Activated CD4-positive, CD25-positive, alpha-beta regulatory T cell treated with anti-CD3 and anti-CD28 coated beads, Interleukin-2, amount 50 U/mL, for 72 hours (primary cell): ENCODE data around the gene ABCD1.
"Not testable (repeated sequence)": the region's sequence is repeated elsewhere in the genome, so short reads cannot be mapped to it uniquely, and the experiment has no call there.

Source experiments
- DNase-seq: peaks from one replicate; pipeline ENCODE4 v3.0.0; 2021

The ABCD1 gene

DNA sequence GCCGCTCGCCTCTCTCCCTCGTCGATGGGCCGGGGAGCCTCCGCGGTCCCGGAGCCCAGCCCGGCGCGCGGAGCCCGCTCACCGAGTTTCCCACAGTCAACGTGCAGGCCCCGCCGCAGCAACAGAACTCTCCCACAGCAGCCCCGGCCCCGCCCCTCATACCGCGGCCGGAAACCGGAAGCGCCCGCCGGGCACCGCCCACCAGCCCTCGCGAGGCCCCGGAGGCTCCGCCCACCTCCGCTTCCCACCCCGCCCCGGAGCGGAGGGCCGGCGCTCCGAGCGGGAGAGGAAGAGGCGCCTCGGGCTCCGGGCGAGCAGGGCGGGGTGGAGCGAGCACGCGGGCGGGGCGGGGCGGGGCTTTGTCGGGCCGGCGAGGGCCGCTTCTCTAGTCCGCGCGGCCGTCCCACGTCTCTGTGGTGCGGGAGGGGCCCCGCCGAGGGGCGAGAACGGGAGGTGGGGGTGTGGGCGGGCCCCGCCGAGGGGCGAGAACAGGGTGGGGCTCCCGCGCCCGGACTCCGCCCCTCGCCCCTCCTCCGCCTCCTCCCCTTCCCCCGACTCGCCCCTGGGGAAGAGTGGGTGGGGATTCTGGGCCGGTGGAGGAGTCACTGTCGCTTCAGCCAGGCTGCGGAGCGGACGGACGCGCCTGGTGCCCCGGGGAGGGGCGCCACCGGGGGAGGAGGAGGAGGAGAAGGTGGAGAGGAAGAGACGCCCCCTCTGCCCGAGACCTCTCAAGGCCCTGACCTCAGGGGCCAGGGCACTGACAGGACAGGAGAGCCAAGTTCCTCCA lies at the start of gene ABCD1, which contains the start of gene BCAP31:
ABCD1 (plus strand) TSS at position 605 of the 787 bp plus-strand sequence. CDS start 411 bp downstream, outside the sequence.
BCAP31 (minus strand) TSS at position 136 of the 787 bp plus-strand sequence. CDS start 1,143 bp downstream, outside the sequence.
- peak; percentile 88 for DNase-seq

DNA sequence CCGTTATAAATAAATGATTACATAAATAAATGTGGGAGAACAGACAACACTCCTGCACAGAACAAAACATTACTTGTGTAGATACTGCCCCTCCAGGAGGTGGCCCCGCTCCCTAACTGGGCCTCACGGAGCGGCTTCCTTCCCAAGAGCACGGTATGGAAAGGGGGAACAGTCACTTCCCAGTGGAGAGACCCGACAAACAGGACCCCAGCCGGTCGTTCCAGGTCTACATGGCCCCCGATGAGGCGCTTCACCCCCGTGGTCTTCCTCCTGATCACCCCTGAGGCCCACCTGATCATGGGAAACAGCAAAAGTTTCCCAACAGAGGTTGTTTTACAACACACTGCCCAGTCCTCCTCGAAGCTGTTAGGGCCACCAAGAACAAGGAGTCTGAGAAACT lies 43.5 kb upstream of the ABCD1 start:
- no peak for DNase-seq

DNA sequence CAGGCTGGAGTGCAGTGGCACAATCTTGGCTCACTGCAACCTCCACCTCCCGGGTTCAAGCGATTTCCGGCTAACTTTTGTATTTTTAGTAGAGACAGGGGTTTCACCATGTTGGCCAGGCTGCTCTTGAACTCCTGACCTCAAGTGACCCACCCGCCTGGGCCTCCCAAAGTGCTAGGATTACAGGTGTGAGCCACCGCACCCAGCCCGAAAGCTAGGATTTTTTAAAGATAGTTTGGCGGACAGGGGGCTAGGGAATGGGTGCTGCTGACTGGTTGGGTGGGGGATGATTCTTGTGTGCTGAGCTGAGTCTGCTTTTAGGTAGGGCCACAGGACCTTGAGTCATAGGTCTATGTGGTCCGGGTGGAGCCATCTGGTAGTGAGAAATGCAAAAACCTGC lies 41.2 kb upstream of the ABCD1 start:
- DNase-seq, result peak; percentile 7

DNA sequence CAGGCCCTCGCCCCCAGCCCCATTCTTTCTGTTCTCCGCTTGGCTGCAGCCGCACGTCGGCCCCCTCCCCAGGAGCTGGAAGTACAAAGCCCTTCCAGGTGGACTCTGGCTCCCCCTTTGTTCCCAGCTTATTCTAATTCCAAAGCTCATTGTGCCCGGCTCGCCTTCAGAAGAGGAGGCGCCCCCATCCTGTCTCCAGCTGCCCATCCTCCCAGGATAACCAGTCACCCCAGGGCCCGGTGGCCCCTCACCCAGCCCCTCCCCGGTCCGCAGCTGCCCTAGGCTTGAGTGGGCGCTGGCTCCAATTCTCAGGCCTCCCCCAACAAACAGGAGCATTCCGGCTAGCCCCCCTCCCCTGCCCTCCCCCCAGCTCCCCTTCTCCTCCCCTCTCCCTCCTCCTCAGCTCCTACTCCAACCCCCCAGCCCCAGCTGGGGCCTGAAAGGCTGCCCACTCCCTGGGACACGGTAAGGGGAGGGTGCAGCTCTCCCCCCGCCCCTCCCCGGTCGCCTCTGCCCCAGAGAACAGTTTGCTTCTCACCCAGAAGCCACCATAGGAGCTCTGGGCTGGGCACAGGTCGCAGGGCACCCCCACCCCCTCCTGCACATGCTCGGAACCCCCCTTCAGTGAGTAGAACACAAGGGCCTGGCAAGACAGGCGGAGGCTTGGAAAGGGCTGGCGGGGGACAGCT lies 40.0 kb upstream of the ABCD1 start:
- peak; percentile 22 for DNase-seq

DNA sequence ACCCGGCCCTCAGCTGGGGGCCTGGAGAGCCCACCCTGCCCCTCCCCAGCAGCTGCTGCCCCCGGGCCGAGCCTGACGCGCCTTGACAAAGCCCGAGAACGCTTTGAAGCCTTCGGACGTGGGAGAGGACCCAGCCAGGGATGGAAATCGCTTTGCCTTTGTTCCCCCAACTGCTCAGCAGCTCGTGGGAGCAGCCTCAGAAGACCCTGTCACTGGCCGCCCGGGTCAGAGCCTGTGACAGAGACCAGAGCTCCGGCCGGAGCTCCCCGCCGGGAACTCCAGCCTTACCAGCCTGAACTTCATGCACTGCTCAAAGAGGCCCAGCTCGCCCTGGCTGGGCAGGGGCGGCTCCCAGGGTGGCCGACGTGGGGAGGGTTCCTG lies 39.5 kb upstream of the ABCD1 start:
- DNase-seq, result peak; percentile 26

DNA sequence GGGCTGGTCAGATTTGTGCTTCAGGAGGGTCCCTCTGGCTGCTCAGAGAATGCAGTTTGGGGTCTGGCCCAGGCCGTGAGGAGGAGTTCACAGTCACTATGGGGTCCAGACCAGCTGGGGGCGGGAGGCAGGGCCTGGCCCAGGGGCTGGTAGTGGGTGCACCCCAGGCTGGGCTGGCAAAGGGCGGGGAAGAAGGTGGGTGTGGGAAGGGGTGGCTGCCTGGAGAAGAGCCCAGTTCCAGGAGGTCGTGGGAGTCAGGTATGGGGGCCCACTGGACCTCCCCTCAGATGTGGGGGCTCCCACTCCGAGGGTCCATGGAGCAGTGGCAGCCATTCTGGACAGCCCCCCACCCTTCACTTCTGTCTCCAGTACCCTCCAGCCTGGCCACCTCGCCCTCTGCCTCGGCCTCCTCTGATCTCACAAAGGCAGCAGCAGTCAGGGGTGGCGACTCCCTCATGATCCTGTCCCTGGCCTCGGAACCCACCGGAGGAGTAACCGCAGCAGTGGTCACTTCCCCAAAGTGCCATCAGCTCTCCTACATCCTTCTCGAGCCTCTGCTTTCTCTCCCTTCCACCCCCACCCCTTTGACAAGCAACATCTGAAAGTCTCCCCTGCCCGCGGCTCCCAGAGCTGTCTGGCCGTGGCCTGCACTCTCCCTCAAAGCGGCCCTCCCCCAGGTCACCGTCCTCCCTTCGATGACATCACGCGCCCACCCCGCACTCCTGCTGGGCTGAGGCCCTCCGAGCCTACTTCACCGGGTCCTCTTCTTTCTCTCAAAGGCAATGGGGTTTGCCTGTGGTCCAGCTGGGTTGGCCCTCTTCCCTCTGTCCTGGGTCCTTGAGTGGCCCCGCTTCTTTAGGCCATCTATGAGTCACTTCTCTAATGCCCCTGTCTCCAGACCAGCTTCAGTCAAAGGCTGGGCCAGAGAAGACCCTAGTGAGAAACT lies 38.6 kb upstream of the ABCD1 start:
- DNase-seq, result no peak

DNA sequence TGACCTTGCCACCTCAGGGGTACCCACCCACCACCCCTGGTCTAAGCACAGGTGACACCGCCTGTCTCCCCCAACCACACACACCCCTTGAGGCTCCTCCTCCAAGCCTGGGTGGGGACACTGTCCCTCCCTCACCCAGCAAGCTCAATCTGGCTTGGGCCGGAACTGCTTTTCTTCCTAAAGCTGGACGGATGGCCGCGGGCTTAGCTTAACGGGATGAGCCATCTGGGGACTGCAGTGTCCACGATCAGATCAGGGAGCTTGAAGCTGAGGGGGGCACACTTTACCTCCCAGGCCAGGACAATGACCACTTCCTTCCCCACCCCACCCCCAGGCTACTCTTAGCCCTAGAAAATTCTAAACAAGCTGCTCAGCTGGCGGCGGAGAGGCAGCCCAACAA lies 37.9 kb upstream of the ABCD1 start:
- DNase-seq, result no peak

DNA sequence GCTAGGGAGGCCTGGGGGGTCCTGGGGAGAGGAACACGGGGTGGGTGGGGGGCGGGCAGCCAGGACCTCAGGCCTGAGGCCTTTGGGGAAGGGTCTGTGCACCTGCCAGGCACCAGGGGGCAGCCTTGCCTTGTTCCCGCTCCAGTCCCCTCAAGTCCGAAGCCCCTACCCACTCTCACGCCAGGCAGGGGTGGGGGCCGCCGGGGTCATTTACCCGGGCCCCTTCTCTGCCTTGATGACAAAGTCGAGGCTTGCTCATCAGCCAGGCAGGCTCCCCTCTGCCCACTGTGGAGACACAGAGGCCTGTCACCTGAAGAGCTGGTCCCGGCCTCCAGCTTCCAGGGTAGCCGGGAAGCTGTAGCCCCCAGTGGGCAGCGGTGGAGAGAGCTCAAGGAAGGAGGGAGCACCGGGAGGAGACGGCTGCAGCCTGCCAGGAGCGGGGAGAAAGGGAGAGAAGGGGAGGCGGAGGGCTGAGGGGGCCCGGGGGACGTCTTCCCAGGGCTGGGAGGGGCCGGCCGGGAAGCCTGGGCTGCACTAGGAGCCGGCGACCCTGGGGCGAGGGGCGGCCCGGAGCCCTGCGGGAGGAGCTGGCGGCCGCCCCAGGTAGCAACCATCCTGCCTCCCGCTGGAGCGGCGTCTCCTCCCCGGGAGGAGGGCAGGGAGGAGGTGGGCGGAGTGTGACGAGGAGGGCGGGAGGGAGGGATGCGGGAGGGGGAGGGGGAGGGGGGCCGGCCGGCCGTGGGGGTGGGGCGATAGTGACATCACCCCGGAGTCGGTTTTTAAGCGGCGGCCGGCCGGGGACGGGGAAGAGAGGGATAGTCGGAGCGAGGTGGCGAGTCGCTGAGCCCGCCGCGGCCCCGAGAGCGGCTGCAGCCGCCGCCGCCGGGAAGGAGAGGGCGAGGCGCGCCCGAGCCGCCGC lies 37.3 kb upstream of the ABCD1 start, which contains the start of gene SLC6A8:
SLC6A8 (plus strand) TSS at position 806 of the 919 bp plus-strand sequence. CDS start 649 bp downstream, outside the sequence.
- DNase-seq, result no peak

DNA sequence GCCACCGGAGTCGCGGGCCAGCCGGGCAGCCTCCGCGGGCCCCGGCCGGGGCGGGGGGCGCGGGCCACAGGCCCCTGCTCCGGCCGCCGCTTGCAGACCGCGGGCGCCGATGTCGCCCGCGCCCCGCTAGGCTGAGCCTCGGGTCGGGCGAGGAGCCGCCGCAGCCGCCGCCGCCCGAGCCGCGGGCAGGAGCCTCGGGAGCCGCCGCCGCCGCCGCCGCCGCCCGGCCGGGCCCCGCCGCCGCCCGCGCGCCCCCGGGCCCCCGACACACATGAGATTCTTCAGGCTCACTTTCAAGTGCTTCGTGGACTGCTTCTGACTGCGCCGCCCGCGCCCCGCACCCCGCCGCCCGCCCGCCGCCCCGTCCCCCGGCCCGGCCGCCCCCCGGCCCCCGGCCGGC lies 36.6 kb upstream of the ABCD1 start:
- no peak for DNase-seq

DNA sequence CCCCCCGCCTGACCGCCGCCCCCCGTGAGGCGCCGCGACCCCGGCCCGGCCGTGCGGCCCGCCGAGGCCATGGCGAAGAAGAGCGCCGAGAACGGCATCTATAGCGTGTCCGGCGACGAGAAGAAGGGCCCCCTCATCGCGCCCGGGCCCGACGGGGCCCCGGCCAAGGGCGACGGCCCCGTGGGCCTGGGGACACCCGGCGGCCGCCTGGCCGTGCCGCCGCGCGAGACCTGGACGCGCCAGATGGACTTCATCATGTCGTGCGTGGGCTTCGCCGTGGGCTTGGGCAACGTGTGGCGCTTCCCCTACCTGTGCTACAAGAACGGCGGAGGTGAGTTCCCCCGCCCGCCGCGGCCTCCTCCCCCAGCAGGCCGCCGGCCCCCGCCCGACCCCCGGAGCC lies 36.1 kb upstream of the ABCD1 start:
- DNase-seq, result no peak

DNA sequence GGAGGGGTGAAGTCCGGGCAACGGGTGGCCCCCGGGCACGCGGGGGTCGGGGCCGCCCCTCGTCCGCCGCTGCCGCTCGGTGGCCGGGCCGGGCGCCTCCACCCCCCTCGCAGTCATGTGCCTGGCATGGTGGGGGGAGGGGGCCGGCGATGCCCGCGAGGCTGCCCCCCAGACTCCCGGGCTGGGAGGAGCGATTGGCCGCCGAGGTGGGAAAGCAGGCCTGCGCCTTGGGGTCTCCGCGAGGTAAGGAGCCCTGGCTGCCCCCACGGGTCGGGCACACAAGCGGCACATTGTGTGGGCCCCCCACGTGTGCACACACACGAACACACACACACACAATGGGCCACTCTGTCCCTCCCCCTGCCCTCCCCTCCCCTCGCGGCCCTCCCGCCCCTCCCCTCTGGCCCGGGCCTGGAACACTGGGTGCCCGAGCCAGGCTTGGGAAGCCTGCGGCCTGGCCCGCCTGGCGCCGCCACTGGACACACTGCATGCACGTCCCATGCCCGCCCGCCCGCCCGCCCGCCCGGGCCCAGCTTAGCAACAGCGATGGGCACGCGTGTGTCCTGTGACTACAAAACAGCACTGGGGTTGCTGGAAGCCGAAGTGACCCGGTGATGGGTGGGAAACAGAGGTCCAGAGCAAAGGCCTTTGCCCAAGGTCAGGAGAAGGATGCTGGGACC lies 35.6 kb upstream of the ABCD1 start:
- no peak for DNase-seq

DNA sequence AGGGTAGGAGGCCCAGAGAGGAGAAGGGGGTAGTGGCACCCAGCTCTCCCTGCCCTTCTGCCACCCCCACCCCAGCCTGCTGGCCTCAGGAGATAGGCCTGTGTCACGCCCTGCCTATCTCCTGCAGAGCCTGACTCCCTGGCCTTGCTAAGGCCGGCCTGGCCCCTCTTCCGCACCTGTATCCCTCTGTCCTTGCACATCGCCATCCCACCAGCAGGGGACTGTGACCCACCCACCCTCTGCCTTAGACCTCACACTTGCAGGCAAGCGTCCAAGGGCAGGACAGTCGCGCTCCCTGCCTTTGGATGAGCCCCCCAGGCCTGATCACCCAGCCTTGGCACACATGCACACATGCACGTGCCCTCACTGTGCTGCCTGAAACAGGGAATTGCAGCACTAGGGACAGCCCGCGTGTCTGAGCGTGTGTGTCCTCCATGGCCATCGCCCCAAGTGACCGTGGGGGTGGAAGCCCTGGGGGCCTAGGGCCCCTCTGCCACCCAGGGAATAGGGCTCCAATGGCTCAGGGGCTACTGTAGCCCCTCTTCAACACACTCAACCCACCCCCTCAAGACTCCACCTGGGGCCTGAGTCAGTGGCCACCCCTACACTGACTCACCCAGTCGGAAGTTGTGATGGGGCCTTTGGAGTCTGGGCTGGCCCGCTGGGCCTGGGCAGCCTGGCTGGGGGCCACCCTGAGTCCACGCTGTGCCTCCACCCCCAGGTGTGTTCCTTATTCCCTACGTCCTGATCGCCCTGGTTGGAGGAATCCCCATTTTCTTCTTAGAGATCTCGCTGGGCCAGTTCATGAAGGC lies 34.8 kb upstream of the ABCD1 start:
- DNase-seq, result no peak

DNA sequence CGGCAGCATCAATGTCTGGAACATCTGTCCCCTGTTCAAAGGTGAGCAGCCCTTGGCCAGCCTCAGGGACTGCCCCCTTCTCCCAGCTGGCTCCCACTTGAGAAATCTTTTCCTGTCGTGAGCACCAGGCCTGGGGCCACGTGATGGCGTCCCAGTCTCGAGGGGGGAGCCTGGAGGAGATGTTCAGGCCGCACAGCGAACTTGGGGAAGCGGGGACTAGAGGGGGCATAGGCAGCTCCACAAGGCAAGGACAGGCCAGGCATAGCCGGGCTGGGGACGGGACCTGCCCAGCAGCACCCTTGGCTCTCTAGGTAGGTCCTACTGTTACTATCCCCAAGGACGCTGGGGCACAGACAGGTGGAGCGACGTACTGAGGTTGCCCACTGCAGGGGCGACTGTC lies 34.2 kb upstream of the ABCD1 start:
- DNase-seq, result no peak

DNA sequence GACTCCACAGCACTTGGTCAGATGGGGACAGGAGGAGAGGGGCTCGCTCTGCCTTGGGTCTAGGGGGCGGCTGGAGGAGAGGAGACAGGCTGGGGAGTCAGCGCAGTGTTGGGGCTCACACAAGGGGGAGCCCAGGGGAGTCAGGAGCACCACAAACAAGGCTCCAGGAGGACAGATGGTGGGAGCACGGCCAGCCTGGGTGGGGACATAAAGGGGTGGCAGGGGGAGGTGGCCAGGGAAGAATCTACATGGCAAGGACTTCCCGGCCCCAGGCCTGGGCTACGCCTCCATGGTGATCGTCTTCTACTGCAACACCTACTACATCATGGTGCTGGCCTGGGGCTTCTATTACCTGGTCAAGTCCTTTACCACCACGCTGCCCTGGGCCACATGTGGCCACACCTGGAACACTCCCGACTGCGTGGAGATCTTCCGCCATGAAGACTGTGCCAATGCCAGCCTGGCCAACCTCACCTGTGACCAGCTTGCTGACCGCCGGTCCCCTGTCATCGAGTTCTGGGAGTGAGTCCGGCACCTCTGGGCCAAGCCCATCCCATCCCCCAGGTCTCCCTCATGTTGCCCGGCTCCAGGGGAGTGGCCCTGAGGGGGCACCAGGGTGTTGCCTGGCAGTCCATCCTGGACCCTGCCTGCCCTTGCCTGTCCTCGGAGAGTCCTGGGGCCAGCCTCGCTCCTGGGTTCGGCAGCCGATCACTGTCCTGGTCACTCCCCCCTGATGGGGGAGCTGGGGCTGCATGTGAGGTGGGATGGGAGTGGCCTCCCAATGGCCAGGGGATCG lies 33.4 kb upstream of the ABCD1 start:
- DNase-seq, result not testable (repeated sequence)

DNA sequence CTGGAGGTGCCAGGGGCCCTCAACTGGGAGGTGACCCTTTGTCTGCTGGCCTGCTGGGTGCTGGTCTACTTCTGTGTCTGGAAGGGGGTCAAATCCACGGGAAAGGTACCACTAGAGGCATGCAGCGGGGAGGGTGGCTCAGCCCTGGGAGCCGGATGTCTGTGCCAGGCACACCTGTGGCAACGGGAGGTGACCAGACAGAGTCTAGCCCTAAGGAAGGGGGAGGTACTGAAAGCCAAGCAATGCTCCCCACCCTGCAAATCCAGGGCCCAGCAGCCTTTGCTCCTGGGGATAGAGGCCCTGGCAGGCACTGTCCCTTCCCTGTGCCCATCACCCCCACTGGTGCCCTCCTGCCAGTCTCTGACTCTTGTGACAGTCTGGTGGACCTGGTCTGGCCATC lies 32.7 kb upstream of the ABCD1 start:
- no peak for DNase-seq

DNA sequence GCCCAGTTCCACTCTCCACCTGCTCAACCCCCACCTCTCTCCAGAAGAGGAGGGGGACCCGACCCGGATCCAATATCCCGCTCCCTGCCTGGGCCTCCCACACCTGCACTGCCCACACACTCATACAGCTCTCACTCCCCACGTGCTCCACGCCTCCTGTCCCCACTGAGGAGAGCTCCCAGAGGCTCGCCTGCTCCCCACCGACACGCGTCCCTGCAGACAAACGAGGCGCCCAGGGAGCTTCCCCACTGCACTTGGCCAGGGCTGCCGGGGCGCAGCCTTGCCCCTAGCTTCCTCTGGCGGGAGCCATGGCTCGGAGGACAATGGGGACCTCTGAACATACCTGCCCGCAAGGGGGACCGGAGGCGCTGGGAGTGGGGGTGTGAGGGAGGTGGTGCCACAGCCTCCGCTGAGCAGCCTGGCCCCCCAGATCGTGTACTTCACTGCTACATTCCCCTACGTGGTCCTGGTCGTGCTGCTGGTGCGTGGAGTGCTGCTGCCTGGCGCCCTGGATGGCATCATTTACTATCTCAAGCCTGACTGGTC lies 32.0 kb upstream of the ABCD1 start:
- no peak for DNase-seq

DNA sequence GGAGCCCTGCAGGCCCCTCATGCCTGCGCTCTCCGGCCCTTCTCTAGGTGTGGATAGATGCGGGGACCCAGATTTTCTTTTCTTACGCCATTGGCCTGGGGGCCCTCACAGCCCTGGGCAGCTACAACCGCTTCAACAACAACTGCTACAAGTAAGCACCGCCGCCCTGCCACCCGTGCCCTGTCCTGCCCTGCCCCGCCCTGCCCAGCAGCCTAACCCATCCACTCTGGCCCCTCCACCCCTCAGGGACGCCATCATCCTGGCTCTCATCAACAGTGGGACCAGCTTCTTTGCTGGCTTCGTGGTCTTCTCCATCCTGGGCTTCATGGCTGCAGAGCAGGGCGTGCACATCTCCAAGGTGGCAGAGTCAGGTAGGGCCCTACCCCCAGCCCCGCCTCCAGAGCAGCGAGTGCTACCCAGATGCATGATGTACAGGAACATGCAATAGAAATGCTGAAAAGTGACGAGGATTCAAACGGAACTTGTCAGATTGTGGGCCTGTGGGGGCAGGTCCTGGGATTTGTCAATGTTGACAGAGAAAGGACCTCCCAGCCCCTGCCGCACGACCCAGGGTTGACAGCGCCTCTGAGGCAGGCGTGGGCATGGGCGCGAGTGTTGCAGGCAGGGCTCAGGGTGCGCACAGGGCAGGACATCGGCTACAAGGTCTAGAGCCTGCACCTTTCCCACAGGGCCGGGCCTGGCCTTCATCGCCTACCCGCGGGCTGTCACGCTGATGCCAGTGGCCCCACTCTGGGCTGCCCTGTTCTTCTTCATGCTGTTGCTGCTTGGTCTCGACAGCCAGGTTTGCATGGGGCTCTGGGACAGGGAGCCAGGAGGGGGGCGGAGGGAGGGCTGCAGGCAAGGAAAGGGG lies 31.2 kb upstream of the ABCD1 start:
- DNase-seq, result no peak

DNA sequence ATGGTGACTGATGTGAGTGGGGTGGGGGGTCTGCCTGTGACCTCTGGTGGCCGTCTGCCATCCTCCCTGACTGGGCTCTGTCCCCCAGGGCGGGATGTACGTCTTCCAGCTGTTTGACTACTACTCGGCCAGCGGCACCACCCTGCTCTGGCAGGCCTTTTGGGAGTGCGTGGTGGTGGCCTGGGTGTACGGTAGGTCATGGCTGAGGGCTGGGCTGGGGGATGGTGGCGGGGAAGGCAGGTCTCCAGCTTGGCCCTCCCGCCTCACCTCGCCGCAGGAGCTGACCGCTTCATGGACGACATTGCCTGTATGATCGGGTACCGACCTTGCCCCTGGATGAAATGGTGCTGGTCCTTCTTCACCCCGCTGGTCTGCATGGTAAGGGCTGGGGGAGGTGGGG lies 30.4 kb upstream of the ABCD1 start:
- DNase-seq, result not testable (repeated sequence)
